A673 (cell line): Measurements from ENCODE around the gene TRIM71. TPM values are rescaled to one million over a fixed set of nuclear protein-coding genes. Genes with fewer than 3 reads are reported as not detected.

Experiments used
- BruUV-seq: library from RNA; stranded (reverse); fragments of 400-500 nt; replicated peaks from 2 replicates; lab custom pipeline; 2021; lab: Mats Ljungman, UMichigan
- CTCF ChIA-PET: fragments of 300-600 bp; sonication (Branson Sonifier 250); formaldehyde crosslinking; loops from one replicate; lab custom pipeline; 2022; ENCODE audit warnings: antibody characterized with exemption; lab: Charles Lee
- POLR2A ChIA-PET: fragments of 300-600 bp; sonication (Branson Sonifier 250); formaldehyde crosslinking; loops from one replicate; lab custom pipeline; 2022; ENCODE audit warnings: antibody characterized with exemption; ENCODE audit not compliant: low non-redundant PET; lab: Charles Lee
- DNase-seq: peaks from one replicate; pipeline ENCODE4 v3.0.0-alpha.2; 2015; ENCODE audit warnings: low spot score
- H3K27ac ChIP-seq: fragments of 200-600 bp; sonication (generic); 2 replicates; pipeline ENCODE4 v1.5.1; 2016; ENCODE audit warnings: mixed run types, low read depth, mild to moderate bottlenecking, mixed read lengths, antibody characterized with exemption, low read length; ENCODE audit not compliant: poor library complexity, severe bottlenecking
- H3K27me3 ChIP-seq: fragments of 200-600 bp; sonication (generic); replicated peaks from 2 replicates; pipeline ENCODE4 v1.6.1; 2017; ENCODE audit warnings: mixed run types, low read depth, mild to moderate bottlenecking, mixed read lengths, antibody characterized with exemption, low read length; ENCODE audit not compliant: insufficient read depth, poor library complexity
- H3K36me3 ChIP-seq: fragments of 200-600 bp; sonication (generic); 2 replicates; pipeline ENCODE4 v1.6.1; 2016; ENCODE audit warnings: mixed run types, mild to moderate bottlenecking, mixed read lengths, antibody characterized with exemption, low read length; ENCODE audit not compliant: insufficient read depth, poor library complexity, severe bottlenecking
- H3K4me1 ChIP-seq: fragments of 200-600 bp; sonication (generic); 2 replicates; pipeline ENCODE4 v1.6.1; 2017; ENCODE audit warnings: mixed run types, mild to moderate bottlenecking, mixed read lengths, antibody characterized with exemption, low read length; ENCODE audit not compliant: insufficient read depth, poor library complexity, severe bottlenecking
- H3K4me3 ChIP-seq: fragments of 200-600 bp; sonication (generic); 2 replicates; pipeline ENCODE4 v1.5.1; 2016; ENCODE audit warnings: low read depth, mixed run types, mild to moderate bottlenecking, mixed read lengths, low read length; ENCODE audit not compliant: poor library complexity, severe bottlenecking
- H3K9me3 ChIP-seq: fragments of 200-600 bp; sonication (generic); 2 replicates; pipeline ENCODE4 v1.6.1; 2016; ENCODE audit warnings: mixed run types, low read depth, mild to moderate bottlenecking, mixed read lengths, antibody characterized with exemption, low read length; ENCODE audit not compliant: poor library complexity, severe bottlenecking
- CTCF ChIP-seq: fragments of 300-800, 200-600 bp; sonication (generic); conservative IDR thresholded peaks from 2 replicates; pipeline ENCODE4 v1.5.1; 2017; ENCODE audit warnings: low read depth, mild to moderate bottlenecking, antibody characterized with exemption, low read length, moderate library complexity, mixed read lengths
- EZH2 ChIP-seq: fragments of 200-600 bp; sonication (generic); IDR thresholded peaks from 2 replicates; pipeline ENCODE4 v1.6.1; 2017; ENCODE audit warnings: borderline replicate concordance, low read depth, mild to moderate bottlenecking, mixed read lengths, antibody characterized with exemption, low read length; ENCODE audit not compliant: poor library complexity, severe bottlenecking
- intact Hi-C: fragments of 100-400 bp; cut with micrococcal nuclease; formaldehyde crosslinking; loops from one replicate; pipeline ENCODE4 v1.10.0; 2022; ENCODE audit not compliant: unreplicated experiment
- total RNA-seq: library from RNA; stranded (reverse); gene quantifications from 2 replicates; pipeline ENCODE4 v1.2.3, GENCODE V29; 2021

The TRIM71 gene
- total RNA-seq, 1 experiment from 2014 or later, result 0.30 TPM

- intact Hi-C loops, result no loop called here
- ChIA-PET POLR2A (no interaction called here), CTCF (no interaction called here)
- BruUV-seq, result no TSS peak
- H3K36me3 ChIP-seq, result no peaks in the 10 kb centered on the region
- no peak for TF ChIP-seq EZH2
- no peak for TF ChIP-seq CTCF
- H3K4me3 ChIP-seq, result no peak overlapping the region
- no peak overlapping the region for H3K27ac ChIP-seq
- H3K4me1 ChIP-seq, result peaks cover 26% of the 10 kb centered on the region
- DNase-seq, result no peak
- no peaks in the 10 kb centered on the region for H3K27me3 ChIP-seq
- no peaks in the 10 kb centered on the region for H3K9me3 ChIP-seq
Measured at GRCh38 chr3:32847528-32847927, 29.7 kb downstream of the TRIM71 start.

GRCh38 chr3:32848215-32848614, 30.4 kb downstream of the TRIM71 start:
- Histone ChIP-seq H3K27me3 (no peaks in the 10 kb centered on the region), H3K4me3 (no peak overlapping the region), H3K9me3 (no peaks in the 10 kb centered on the region), H3K27ac (no peak overlapping the region), H3K36me3 (no peaks in the 10 kb centered on the region), H3K4me1 (peaks cover 19% of the 10 kb centered on the region)
- ChIA-PET CTCF (no interaction called here), POLR2A (no interaction called here)
- TF ChIP-seq EZH2, result no peak
- no peak for TF ChIP-seq CTCF
- intact Hi-C loops, result no loop called here
- BruUV-seq, result no TSS peak
- no peak for DNase-seq

GRCh38 chr3:32849046-32849445, 31.2 kb downstream of the TRIM71 start:
- H3K4me3 ChIP-seq, result no peak overlapping the region
- H3K9me3 ChIP-seq, result no peaks in the 10 kb centered on the region
- POLR2A ChIA-PET, result no interaction called here
- CTCF ChIA-PET, result no interaction called here
- BruUV-seq, result no TSS peak
- intact Hi-C loops, result no loop called here
- TF ChIP-seq EZH2, result no peak
- no peak for TF ChIP-seq CTCF
- no peak overlapping the region for H3K27ac ChIP-seq
- peaks cover 11% of the 10 kb centered on the region for H3K4me1 ChIP-seq
- no peaks in the 10 kb centered on the region for H3K36me3 ChIP-seq
- DNase-seq, result no peak
- H3K27me3 ChIP-seq, result no peaks in the 10 kb centered on the region
